Body of pancreas (tissue), 4 donors: Measurements from ENCODE around the gene RABEPK. TPM values are rescaled to one million over a fixed set of nuclear protein-coding genes. Genes with fewer than 3 reads are reported as not detected.

Source experiments
- ATAC-seq: fragments of 150-250 bp; one replicate; pipeline ENCODE4 v1.9.1; 2016
- DNase-seq, 4 donors: peaks; one replicate each; pipeline ENCODE4 v3.0.0-alpha.2; 2019
- H3K27ac ChIP-seq, 4 donors: fragments of 200-600 bp; sonication (generic); 1 replicate in 3 of 4; 2 replicates in 1 of 4; pipeline versions ENCODE4 v1.5.1 to v1.6.1; 2016 to 2019; ENCODE audit warnings: mild to moderate bottlenecking in 1 of 4, mixed read lengths in 1 of 4, moderate library complexity in 1 of 4
- H3K27me3 ChIP-seq, 2 donors: fragments of 200-600 bp; sonication (generic); one replicate each; pipeline ENCODE4 v1.6.0; 2016; ENCODE audit warnings: mild to moderate bottlenecking in 1 of 2
- H3K36me3 ChIP-seq, 2 donors: fragments of 200-600 bp; sonication (generic); replicated peaks in 1 of 2; 2 replicates each; pipeline ENCODE4 v1.5.1; 2016; ENCODE audit warnings: low read depth in 2 of 2; ENCODE audit not compliant: insufficient read depth in 1 of 2
- H3K4me1 ChIP-seq: fragments of 200-600 bp; sonication (generic); one replicate; pipeline ENCODE4 v1.6.0; 2016
- H3K4me3 ChIP-seq, 2 donors: fragments of 200-600 bp; sonication (generic); 1 replicate in 1 of 2; 2 replicates in 1 of 2; pipeline ENCODE4 v1.5.1; 2016 to 2019
- H3K9me3 ChIP-seq, 3 donors: fragments of 200-600 bp; sonication (generic); 1 replicate in 2 of 3; 2 replicates in 1 of 3; pipeline ENCODE4 v1.5.1; 2016
- CTCF ChIP-seq, 7 experiments: fragments of 450-650 bp in 4 of 7; fragments of 200-600 bp in 3 of 7; sonication (generic) in 3 of 7; IDR thresholded peaks; one replicate each; pipeline ENCODE4 v1.5.1; 2016 to 2019; ENCODE audit warnings: antibody characterized with exemption in 7 of 7
- POLR2A ChIP-seq, 3 donors: fragments of 450-650 bp; IDR thresholded peaks; one replicate each; pipeline ENCODE4 v1.6.1; 2016; ENCODE audit warnings: antibody characterized with exemption in 3 of 3, mild to moderate bottlenecking in 2 of 3
- WGBS, 2 donors: methylation state at CpG; one replicate each; pipeline ENCODE4 v1.1.5; 2017; 5-methylcytosine and 5-hydroxymethylcytosine counted together
- intact Hi-C: fragments of 100-400 bp; cut with DNase I; formaldehyde crosslinking; loops from one replicate; pipeline ENCODE4 v1.15.1; 2023
- total RNA-seq, 2 donors: library from RNA; depleted of rRNA; stranded (reverse); fragments of >200 nt; gene quantifications; one replicate each; pipeline ENCODE4 v1.1.0, GENCODE V29; 2016

RABEPK gene
- total RNA-seq, 2 donors from 2014 or later, result 4.3 to 6.7 TPM

DNA sequence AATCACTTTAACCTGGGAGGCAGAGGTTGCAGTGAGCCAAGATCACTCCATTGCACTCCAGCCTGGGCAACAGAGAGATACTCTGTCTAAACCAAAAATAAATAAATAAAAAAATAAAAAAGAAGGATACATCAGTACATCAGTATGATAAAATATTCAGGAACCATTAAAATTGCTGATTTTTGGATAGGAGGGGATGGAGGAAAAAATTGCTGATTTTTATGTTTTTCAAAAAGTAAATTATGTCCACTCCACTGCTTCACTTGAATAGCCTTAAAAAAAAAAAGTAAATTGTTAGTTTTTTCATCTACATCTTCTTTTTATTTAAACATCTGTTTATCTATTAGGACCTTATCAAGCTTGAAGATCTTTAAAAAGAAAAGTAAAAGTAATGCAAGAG, 53.9 kb downstream of the RABEPK start:
- Histone ChIP-seq H3K27ac (no peak overlapping the region), H3K27me3 (no peaks in the 10 kb centered on the region), H3K4me1 (peaks cover 3% of the 10 kb centered on the region), H3K4me3 (no peak overlapping the region), H3K36me3 (no peaks in the 10 kb centered on the region), H3K9me3 (no peaks in the 10 kb centered on the region)
- intact Hi-C loops, result no loop called here
- TF ChIP-seq CTCF (IDR thresholded peaks at IDR 0.05), result no peak
- TF ChIP-seq POLR2A (IDR thresholded peaks at IDR 0.05), result no peak
- DNase-seq (no peak), ATAC-seq (no peak)

- 0 to 16% methylated on average over 2 of the region's 2 CpGs for WGBS, 2 donors
- no peak for TF ChIP-seq POLR2A (IDR thresholded peaks at IDR 0.05)
- peak in 4 of 7 experiments; percentile 33 to 50 (median 40) for TF ChIP-seq CTCF (IDR thresholded peaks at IDR 0.05)
Measured at GRCh38 chr9:125255781-125256391, 55.5 kb downstream of the RABEPK start.

GRCh38 chr9:125258160-125258785, 57.9 kb downstream of the RABEPK start:
- no peak overlapping the region for H3K27ac ChIP-seq
- 82 to 90% methylated on average over 6 of the region's 6 CpGs for WGBS, 2 donors
- no peaks in the 10 kb centered on the region for H3K9me3 ChIP-seq
- ATAC-seq (no peak), DNase-seq (no peak)
- intact Hi-C loops, result no loop called here
- no peaks in the 10 kb centered on the region for H3K27me3 ChIP-seq
- TF ChIP-seq POLR2A (IDR thresholded peaks at IDR 0.05) (no peak), CTCF (IDR thresholded peaks at IDR 0.05) (no peak)
- no peaks in the 10 kb centered on the region for H3K36me3 ChIP-seq
- H3K4me3 ChIP-seq, result no peak overlapping the region
- peaks cover 22% of the 10 kb centered on the region for H3K4me1 ChIP-seq

More at GRCh38 chr9:125255781-125256391, 55.5 kb downstream of the RABEPK start:
- Histone ChIP-seq H3K27me3 (no peaks in the 10 kb centered on the region), H3K36me3 (no peaks in the 10 kb centered on the region), H3K4me3 (no peak overlapping the region), H3K27ac (no peak overlapping the region), H3K9me3 (no peaks in the 10 kb centered on the region), H3K4me1 (peaks cover 10% of the 10 kb centered on the region)
- DNase-seq, result peak in 2 of 4 donors; percentile 16 to 34
- intact Hi-C loops, result no loop called here
- no peak for ATAC-seq

DNA sequence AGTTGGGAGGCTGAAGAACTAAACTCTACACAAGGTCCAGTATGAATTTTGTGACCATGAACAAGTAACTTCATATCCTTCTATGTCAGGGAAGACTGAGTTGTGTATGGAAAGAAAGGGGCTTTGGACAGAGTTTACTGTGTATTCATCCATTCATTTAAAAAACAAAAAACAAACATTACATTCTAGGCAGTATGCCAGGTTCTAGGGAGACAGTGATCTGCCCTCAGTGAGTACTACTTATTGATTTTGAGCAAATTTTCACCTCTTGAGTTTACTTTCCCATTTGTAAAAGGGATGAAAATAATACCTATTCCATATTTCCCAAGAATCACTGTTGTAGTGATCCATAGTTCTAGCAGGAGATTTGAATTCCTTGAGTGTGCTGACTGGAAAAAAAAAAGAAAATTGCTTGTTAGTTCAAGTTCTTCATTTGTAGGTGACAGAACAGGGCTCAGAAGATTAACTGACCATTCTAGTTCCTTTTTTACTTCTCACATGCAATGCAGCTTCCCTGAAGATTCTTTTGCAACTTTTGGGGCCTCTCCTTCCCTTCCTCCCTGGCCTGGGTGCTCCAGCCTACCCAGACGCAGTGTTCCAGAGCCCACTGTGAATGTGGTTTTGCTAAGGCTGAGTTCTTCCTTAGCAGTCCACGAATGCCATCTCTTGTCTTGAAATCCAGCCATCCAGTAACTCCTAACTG, 58.6 kb downstream of the RABEPK start:
- Histone ChIP-seq H3K27me3 (no peaks in the 10 kb centered on the region), H3K4me1 (peaks cover 28% of the 10 kb centered on the region), H3K9me3 (no peaks in the 10 kb centered on the region), H3K4me3 (no peak overlapping the region), H3K27ac (peak overlapping the region in 2 of 4 donors; percentile 8 to 16), H3K36me3 (no peaks in the 10 kb centered on the region)
- TF ChIP-seq POLR2A (IDR thresholded peaks at IDR 0.05), result no peak
- TF ChIP-seq CTCF (IDR thresholded peaks at IDR 0.05), result no peak
- ATAC-seq, result no peak
- intact Hi-C loops, result no loop called here
- DNase-seq, result peak in 1 of 4 donors; percentile 41
- 45 to 60% methylated on average over 2 of the region's 2 CpGs for WGBS, 2 donors
